Gastrocnemius medialis (tissue), 4 donors: ENCODE data around the gene ADGRD1. TPM values are rescaled to one million over a fixed set of nuclear protein-coding genes. Genes with fewer than 3 reads are reported as not detected.

Experiments
- ATAC-seq, 2 donors: fragments of 150-250 bp; one replicate each; pipeline ENCODE4 v1.9.1; 2016
- DNase-seq, 2 donors: peaks; one replicate each; pipeline ENCODE4 v3.0.0-alpha.2; 2019
- H3K27ac ChIP-seq, 4 donors: fragments of 200-600 bp; sonication (generic); 1 replicate in 1 of 4; 2 replicates in 3 of 4; pipeline ENCODE4 v1.5.1; 2016 to 2018; ENCODE audit warnings: mild to moderate bottlenecking in 2 of 4, moderate library complexity in 1 of 4
- H3K27me3 ChIP-seq, 3 donors: fragments of 200-600 bp; sonication (generic) in 2 of 3; 1 replicate in 1 of 3; 2 replicates in 2 of 3; pipeline versions ENCODE4 v1.5.1 to v1.6.0; 2016 to 2019; ENCODE audit warnings: mild to moderate bottlenecking in 1 of 3, moderate library complexity in 1 of 3
- H3K36me3 ChIP-seq, 2 donors: fragments of 200-600 bp; sonication (generic) in 1 of 2; one replicate each; pipeline ENCODE4 v1.5.1; 2017 to 2018
- H3K4me1 ChIP-seq, 2 donors: fragments of 200-600 bp; sonication (generic) in 1 of 2; one replicate each; pipeline ENCODE4 v1.5.1; 2016 to 2017; ENCODE audit warnings: mild to moderate bottlenecking in 2 of 2
- H3K4me3 ChIP-seq, 4 donors: fragments of 200-600 bp; sonication (generic) in 3 of 4; 1 replicate in 1 of 4; 2 replicates in 3 of 4; pipeline ENCODE4 v1.5.1; 2016 to 2019; ENCODE audit warnings: mild to moderate bottlenecking in 2 of 4
- H3K9me3 ChIP-seq, 3 donors: fragments of 200-600 bp; sonication (generic) in 2 of 3; 1 replicate in 1 of 3; 2 replicates in 2 of 3; pipeline ENCODE4 v1.5.1; 2016 to 2019
- POLR2A ChIP-seq, 2 donors: fragments of 450-650 bp; IDR thresholded peaks; one replicate each; pipeline ENCODE4 v1.6.1; 2017; ENCODE audit warnings: antibody characterized with exemption in 2 of 2, mild to moderate bottlenecking in 2 of 2, moderate library complexity in 2 of 2
- in situ Hi-C, 4 donors: fragments of 200-750 bp; cut with MboI; loops; one replicate each; pipeline versions ENCODE4 v1.15.0 to v1.8.0; 2017; ENCODE audit warnings: low sequenced_read_pairs in 4 of 4
- intact Hi-C: fragments of 100-400 bp; cut with DNase I; formaldehyde crosslinking; loops from one replicate; pipeline ENCODE4 v1.15.1; 2023; ENCODE audit warnings: low total_unique reads
- total RNA-seq, 4 donors: library from RNA; depleted of rRNA; stranded (reverse); fragments of >200 nt; gene quantifications; one replicate each; pipeline versions ENCODE4 v1.1.0 to v1.2.3, GENCODE V29; 2016
- TF ChIP-seq, protein P1 (sequence below), 5 experiments: fragments of 450-650 bp in 3 of 5; fragments of 200-600 bp in 2 of 5; sonication (generic) in 2 of 5; IDR thresholded peaks in 4 of 5; conservative IDR thresholded peaks in 1 of 5; 1 replicate in 4 of 5; 2 replicates in 1 of 5; pipeline ENCODE4 v1.5.1; 2016 to 2019; ENCODE audit warnings: antibody characterized with exemption in 5 of 5, mild to moderate bottlenecking in 3 of 5, moderate library complexity in 3 of 5

ADGRD1 gene
- total RNA-seq, 4 donors from 2014 or later, result 5.3 to 9.6 (median 8.2) TPM

DNA sequence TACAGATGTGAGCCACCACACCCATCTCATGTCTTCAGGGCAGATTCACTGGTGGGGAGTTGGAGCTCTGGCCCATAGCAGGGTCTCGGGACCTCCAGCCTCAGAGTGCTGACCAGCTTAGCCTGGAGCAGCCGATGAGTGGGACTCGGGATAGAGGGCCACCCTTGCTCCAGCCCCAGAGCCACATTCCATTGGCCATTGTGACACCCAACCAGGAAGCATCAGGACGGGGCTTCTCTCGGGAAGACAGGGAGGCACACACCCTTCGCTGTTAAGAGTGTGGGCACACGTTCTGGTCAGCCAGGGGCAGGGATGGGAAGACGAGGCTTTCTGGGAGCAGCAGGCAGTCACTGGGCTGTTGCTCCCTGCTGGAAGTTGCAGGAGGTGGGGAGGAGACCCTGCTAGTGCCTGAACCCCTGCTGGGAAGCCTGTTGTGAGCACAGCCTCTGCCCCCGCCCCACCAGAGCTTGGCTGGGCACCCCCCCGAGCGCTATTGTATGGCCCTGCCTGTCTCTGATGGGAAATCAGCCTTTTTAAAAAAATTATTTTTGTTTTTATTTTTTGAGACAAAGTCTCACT, 1.6 kb downstream of the ADGRD1 start:
- no peaks in the 10 kb centered on the region for H3K4me1 ChIP-seq
- DNase-seq (peak; percentile 12 to 44), ATAC-seq (no peak)
- H3K9me3 ChIP-seq, result no peaks in the 10 kb centered on the region
- H3K4me3 ChIP-seq, result peak overlapping the region in 3 of 4 donors; percentile 50 to 61 (median 54)
- no peaks in the 10 kb centered on the region for H3K36me3 ChIP-seq
- intact Hi-C loops (no loop called here), in situ Hi-C loops (no loop called here)
- H3K27me3 ChIP-seq, result no peaks in the 10 kb centered on the region
- TF ChIP-seq POLR2A (IDR thresholded peaks at IDR 0.05), result no peak
- TF ChIP-seq, protein P1, sequence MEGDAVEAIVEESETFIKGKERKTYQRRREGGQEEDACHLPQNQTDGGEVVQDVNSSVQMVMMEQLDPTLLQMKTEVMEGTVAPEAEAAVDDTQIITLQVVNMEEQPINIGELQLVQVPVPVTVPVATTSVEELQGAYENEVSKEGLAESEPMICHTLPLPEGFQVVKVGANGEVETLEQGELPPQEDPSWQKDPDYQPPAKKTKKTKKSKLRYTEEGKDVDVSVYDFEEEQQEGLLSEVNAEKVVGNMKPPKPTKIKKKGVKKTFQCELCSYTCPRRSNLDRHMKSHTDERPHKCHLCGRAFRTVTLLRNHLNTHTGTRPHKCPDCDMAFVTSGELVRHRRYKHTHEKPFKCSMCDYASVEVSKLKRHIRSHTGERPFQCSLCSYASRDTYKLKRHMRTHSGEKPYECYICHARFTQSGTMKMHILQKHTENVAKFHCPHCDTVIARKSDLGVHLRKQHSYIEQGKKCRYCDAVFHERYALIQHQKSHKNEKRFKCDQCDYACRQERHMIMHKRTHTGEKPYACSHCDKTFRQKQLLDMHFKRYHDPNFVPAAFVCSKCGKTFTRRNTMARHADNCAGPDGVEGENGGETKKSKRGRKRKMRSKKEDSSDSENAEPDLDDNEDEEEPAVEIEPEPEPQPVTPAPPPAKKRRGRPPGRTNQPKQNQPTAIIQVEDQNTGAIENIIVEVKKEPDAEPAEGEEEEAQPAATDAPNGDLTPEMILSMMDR (IDR thresholded peaks at IDR 0.05 in 4 of 5, conservative IDR thresholded peaks at IDR 0.05 in 1 of 5), result no peak
- peak overlapping the region in 1 of 4 donors; percentile 15 for H3K27ac ChIP-seq

DNA sequence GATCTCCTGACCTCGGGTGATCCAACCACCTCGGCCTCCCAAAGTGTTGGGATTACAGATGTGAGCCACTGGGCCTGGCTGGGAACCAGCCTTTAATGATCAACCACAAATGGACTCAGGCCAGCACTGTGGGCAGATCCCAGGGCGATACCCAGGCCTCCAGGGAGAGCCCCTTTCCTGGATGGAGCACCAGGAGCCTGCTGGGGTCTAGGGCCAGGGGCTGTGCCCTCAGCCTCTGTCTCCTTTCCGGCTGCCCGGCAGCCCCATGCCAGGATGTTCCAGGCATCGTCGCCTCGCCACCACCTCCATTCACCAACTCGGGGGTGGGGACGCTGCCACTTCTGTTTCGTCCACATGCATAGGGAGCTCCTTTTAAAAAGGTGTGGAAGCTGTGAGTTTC, 2.3 kb downstream of the ADGRD1 start:
- Histone ChIP-seq H3K27me3 (no peaks in the 10 kb centered on the region), H3K36me3 (no peaks in the 10 kb centered on the region), H3K4me1 (no peaks in the 10 kb centered on the region), H3K4me3 (peak overlapping the region in 2 of 4 donors; percentile 54 to 61), H3K9me3 (no peaks in the 10 kb centered on the region), H3K27ac (no peak overlapping the region)
- no peak for ATAC-seq
- in situ Hi-C loops, result no loop called here
- TF ChIP-seq POLR2A (IDR thresholded peaks at IDR 0.05), result no peak
- TF ChIP-seq, protein P1 (IDR thresholded peaks at IDR 0.05 in 4 of 5, conservative IDR thresholded peaks at IDR 0.05 in 1 of 5), result no peak
- no peak for DNase-seq
- intact Hi-C loops, result no loop called here

DNA sequence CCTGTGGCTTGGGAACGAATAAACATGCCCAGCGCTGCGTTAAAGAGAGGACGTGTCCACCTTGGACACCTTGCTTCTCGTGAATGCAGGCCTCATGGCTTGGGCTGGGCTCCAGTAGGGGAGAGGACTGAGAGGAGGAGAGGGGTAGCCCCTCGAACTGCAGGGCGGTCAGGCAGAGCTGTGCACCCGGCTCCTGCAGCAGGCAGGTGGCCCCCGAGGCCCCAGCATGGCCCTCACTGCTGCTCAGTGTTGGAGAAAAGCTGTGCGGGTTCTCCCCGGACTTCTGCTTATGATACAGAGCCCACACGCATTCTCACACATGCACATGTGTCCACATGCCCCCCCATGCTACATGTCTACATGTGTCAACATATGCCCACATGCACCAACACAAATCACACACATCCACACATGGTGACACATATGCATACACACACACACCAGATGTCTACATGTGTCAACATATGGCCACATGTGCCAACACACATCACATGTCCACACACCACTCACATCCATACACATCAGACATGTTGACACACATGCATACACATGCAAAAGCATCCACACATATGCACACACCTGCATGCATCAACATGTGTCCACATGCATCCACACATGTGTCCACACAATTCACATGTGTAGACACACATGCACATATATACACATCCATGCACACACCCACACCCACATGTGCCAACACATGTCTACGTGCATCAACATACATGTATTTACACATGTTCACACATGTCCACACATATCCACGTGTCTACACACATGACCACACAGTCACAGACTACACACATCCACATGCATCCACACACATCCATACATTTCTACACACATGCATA, 3.0 kb downstream of the ADGRD1 start:
- Histone ChIP-seq H3K27me3 (no peaks in the 10 kb centered on the region), H3K4me1 (peaks cover 5 to 6% of the 10 kb centered on the region in 2 donors), H3K9me3 (no peaks in the 10 kb centered on the region), H3K36me3 (no peaks in the 10 kb centered on the region), H3K27ac (no peak overlapping the region), H3K4me3 (peak overlapping the region in 1 of 4 donors; percentile 54)
- intact Hi-C loops (no loop called here), in situ Hi-C loops (no loop called here)
- ATAC-seq (no peak), DNase-seq (no peak)
- TF ChIP-seq, protein P1 (IDR thresholded peaks at IDR 0.05 in 4 of 5, conservative IDR thresholded peaks at IDR 0.05 in 1 of 5), result no peak

DNA sequence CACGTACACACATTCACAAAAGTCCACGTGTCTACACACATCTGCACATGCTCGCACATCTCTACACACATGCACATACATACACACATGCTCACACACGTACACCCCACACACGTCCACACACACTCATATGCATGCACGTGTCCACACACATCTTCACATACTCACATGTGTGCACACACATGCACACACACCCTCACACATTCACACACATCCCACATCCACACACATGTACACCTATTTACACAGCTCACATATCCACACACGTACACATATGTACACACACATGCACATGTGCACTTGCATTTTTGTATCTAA, 3.6 kb downstream of the ADGRD1 start:
- ATAC-seq (no peak), DNase-seq (no peak)
- in situ Hi-C loops (no loop called here), intact Hi-C loops (no loop called here)
- TF ChIP-seq POLR2A (IDR thresholded peaks at IDR 0.05), result no peak
- TF ChIP-seq, protein P1 (IDR thresholded peaks at IDR 0.05 in 4 of 5, conservative IDR thresholded peaks at IDR 0.05 in 1 of 5), result no peak
- Histone ChIP-seq H3K4me3 (no peak overlapping the region), H3K4me1 (peaks cover 10 to 11% of the 10 kb centered on the region in 2 donors), H3K27ac (no peak overlapping the region), H3K27me3 (no peaks in the 10 kb centered on the region), H3K36me3 (no peaks in the 10 kb centered on the region), H3K9me3 (no peaks in the 10 kb centered on the region)
